T-helper 22 cell (primary cell): ENCODE results near the gene ZNF277.
"Not testable (repeated sequence)": the region's sequence is repeated elsewhere in the genome, so short reads cannot be mapped to it uniquely, and the experiment has no call there.

ENCODE experiments used
- DNase-seq: peaks from one replicate; pipeline ENCODE4 v3.0.0-alpha.2; 2020; ENCODE audit warnings: low read depth

The ZNF277 gene

GRCh38 chr7:112293416-112293815 lies 86.9 kb downstream of the ZNF277 start:
- no peak for DNase-seq

- DNase-seq, result no peak
Measured at GRCh38 chr7:112296432-112296831, 89.9 kb downstream of the ZNF277 start.

GRCh38 chr7:112297681-112298080 lies 91.2 kb downstream of the ZNF277 start:
- DNase-seq, result no peak

- DNase-seq, result no peak
Measured at GRCh38 chr7:112298543-112299100, 92.1 kb downstream of the ZNF277 start.

DNA sequence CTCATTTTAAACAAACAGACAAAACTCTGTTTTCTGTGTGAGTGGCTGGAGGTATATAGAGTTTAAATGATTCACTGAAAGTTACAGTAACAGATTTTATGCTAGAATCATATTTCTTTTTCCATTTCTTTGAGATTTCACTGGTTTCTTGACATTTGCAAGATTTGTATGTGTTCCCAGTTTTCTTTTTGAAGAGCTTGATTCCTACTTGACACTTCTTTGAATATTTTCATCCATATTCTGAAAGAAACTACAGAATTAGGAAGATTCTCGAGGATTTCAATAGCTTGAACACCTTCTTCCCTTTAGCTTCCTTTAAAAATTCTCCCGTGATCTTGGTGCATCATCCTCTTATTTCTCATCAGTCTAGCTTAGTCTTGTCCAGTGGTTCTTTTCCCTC lies 93.6 kb downstream of the ZNF277 start:
- DNase-seq, result no peak

DNA sequence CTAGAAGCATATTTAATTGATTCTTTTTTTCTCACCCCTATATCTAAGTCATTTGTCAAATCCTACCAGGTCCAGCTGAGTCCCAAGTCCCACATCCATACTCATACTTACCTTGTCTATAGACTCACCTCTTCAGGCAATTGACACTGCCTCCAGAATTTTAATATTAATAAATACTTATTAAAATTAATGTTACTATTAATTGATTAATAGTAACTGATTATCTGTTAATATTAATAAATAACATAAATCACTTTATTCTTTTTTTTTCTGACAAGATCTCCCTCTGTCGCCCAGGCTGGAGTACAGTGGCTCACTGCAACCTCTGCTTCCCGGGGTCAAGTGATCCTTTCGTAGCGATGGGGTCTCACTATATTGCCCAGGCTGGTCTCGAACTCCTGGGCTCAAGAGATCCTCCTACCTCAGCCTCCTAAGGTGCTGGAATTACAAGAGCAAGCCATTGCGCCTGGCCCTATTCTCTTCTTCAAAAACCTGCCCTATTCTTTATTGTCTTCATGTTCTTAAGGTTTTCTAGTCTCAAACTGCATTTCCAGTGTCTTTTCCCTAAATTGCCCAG lies 94.4 kb downstream of the ZNF277 start:
- DNase-seq, result no peak

- no peak for DNase-seq
Measured at GRCh38 chr7:112302566-112302965, 96.1 kb downstream of the ZNF277 start.

DNA sequence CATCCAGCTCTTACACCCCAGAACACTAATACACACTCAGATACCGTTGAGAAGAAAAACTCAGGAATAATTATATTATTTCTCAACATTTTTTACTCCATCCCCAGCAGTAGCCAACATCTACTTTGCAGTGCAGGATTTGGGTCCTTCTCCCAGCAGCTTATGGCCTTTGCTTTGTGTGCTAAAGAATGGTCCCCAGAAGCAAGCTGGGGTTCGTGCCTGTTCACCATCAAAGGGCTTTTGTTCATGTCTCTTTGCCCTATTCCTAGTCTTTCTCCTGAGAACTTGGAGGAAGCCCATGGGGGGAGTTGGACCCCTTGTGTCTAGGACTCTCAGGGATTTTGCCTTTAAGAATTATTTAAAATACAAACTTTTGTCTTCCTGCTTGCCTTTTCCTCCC lies 100.4 kb downstream of the ZNF277 start:
- no peak for DNase-seq

GRCh38 chr7:112307506-112307905 lies 101.0 kb downstream of the ZNF277 start:
- no peak for DNase-seq

GRCh38 chr7:112308974-112309373 lies 102.5 kb downstream of the ZNF277 start:
- no peak for DNase-seq

GRCh38 chr7:112316803-112317202 lies 110.3 kb downstream of the ZNF277 start:
- DNase-seq, result not testable (repeated sequence)

GRCh38 chr7:112322070-112322469 lies 115.6 kb downstream of the ZNF277 start:
- DNase-seq, result no peak

DNA sequence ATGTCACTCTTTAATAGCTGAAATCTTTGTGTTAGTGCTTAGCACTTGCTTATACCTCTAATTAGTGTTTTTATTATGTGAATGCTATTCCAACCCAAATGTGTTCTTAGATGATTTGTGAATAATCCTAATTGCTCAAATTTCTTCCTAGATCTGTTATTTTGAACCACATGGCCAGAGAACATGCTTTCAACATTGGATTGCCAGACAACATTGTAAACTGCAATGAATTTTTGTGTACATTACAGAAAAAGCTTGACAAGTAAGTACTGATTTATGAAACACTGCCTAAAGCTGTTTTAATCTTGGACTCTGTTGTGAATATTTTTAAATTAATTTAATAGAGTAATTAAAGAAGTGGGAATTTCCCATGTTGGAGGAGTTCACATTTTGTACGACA lies 121.1 kb downstream of the ZNF277 start:
- DNase-seq, result no peak

- DNase-seq, result no peak
Measured at GRCh38 chr7:112331492-112331891, 125.0 kb downstream of the ZNF277 start.

DNA sequence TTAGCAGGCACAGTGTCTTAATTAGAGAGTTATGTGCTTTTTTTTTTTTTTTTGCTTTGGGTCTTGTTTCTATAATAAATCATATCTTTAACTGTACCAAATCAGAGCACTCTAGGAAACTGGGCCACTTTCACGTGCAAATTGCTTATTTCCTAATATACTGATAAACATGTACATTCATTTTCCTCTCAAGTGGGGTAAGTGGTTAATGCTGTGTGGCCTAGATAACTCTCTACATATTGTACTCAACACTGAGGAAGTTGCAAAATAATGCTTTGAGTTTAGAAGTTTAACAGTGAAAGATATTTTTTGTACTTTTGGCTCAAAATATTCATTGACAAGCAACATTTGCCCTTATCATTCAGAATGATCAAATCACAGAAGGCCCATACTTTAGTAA lies 127.9 kb downstream of the ZNF277 start:
- no peak for DNase-seq

DNA sequence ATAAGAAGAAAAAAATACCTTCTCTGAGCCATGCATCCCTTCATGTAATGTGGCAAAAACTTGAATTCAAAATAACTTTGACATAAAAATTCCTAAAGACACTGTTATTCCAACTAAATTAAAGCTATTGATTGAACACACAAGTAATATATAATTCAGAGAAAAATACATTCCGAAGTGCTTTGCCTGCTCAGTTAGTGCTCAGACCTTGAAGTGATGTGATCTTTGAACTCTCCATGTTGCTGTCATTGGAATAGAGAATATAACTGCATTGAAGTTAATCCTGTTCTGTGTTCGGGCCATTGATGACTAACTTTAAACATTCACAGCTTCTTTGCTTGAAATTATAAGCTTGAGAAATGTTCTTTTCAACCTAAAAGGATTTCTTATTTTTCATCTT lies 129.8 kb downstream of the ZNF277 start:
- no peak for DNase-seq

DNA sequence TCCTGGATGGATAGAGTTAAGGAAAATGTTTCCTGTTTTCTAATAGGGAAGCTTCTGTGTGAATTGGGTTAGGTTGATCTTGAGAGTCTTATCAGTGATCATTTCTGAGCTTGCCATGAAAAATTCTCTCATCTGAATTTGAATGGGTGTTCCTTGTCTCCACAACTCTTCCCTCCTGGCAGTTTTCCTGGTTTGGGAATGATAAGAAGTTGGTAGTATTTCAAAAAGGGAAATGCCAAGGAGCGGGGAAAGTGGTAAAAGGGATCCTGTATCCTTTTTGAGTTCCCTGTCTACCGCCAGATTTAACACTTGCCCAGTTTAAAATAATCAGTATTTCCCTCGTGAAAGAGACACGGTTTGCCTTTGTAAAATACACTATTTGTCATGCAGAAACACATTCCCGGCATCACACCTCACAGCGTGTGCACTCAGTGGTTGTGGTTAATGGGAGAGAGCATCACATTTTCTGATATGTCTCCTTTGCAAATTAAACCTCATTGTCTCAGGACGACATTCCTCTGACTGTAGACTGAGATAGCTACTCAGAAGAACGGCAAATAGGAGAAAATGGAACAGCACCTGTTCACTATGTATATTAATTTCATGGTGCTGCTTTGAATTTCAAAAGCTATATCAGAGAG lies 130.6 kb downstream of the ZNF277 start:
- no peak for DNase-seq

DNA sequence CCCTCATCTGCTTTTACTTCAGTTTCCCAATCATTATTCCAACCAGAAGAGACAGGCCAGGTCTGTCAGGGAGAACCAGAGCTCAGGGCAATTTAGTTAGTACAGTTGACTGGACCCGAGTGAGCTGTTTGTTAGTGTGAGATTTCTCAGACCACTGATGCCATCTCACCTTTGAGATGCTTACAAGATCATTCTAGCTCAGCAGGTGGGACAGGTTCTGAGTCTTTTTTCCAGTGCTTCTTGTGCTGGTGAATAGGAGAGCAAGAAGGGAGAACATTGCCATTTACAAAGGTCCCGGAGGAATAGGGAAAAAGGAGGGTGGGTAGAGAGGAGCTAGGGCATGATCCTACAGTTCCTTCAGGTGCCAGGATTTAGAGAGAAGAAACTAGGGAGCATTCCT lies 131.4 kb downstream of the ZNF277 start:
- DNase-seq, result no peak

DNA sequence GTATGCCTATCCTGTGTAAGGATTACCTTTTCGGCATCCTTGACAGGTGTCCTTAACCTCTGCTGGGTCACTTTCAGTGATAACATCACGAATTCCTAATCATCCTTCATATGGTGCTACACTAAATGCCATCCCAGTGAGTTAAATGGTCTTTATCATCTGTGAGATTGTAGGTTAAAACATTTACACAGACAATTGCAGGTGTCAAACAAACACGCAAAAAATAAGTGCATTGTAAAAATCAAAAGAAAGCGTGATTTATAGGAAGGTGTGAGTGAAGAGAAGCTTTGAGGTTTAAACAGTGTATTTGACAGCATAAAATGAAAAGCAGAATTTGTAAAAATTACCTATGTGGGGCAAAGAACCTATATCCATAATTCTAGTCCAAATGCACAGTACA lies 132.3 kb downstream of the ZNF277 start:
- DNase-seq, result no peak

DNA sequence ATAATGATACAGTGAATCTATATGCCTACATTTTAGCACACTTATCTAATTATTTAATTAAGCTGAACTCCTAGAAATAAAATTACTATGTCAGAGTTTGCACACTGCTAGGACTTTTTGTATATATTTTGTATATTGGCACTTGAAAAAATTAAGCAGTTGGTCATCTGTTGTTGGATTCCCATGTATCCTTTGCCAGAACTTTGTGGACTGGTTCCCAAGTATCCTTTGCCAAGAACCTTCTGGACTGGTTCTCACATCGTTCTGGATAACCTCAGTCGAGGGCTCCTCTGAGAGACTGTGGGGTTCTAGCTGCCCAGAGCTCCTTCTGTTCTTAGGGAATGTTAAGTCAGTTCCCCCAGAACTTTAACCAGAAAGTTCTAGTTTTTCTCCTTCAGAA lies 135.0 kb downstream of the ZNF277 start:
- no peak for DNase-seq

DNA sequence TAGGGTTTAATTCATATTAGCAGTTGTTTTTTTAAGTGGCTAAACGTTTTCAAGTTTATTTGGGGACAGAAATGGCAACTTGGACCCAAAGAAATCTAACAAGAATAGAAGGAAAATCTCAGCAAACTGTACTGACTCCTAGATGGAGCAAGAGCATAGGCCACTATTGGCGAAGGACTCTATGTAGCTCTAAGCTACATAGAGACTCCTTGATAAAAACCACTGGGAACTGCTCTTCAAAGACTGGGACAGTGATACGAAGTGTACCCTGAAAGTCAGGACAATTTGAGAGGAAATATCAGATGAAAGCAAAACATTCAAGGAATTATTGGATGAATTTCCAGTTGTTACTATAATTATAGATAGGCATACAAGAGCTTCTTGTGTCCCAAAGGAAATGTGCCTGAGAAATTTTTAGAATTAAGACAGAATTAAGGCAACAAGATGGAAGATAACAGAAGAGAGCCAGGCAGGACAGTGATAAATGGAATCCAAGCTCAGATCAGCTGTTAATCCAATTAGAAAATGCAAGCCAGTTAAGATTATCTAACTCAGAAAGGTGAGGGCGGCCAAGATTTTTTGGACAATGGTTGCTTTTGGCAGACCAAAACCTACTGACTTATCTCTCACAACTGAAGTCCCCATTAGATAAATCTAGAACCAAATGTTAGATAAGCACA lies 140.0 kb downstream of the ZNF277 start:
- no peak for DNase-seq

DNA sequence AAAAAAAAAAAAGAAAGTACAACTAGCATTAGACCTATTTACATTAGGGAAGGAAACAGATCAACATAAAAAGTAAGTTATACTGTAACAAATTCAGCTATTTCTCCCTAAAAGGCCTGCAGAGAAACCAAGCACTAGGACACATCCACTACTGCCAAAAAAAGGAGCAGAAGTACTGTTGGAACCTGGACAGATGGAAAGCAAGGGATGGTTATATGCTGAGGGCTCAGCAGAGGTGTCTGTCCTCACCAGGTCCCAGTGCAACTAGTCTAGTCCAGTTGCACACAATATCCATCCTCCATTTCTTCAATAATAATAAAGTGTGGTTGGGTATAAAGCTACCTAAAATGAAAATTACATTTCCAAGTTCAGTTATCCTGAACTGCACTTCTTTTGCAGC lies 140.6 kb downstream of the ZNF277 start:
- no peak for DNase-seq

- DNase-seq, result no peak
Measured at GRCh38 chr7:112350585-112350984, 144.1 kb downstream of the ZNF277 start.
